ENCODE results near the gene RNF145.

- TF ChIP-seq POLR2AphosphoS5 (IDR thresholded peaks at IDR 0.05) = peak; percentile 79
- TF ChIP-seq, protein P1, sequence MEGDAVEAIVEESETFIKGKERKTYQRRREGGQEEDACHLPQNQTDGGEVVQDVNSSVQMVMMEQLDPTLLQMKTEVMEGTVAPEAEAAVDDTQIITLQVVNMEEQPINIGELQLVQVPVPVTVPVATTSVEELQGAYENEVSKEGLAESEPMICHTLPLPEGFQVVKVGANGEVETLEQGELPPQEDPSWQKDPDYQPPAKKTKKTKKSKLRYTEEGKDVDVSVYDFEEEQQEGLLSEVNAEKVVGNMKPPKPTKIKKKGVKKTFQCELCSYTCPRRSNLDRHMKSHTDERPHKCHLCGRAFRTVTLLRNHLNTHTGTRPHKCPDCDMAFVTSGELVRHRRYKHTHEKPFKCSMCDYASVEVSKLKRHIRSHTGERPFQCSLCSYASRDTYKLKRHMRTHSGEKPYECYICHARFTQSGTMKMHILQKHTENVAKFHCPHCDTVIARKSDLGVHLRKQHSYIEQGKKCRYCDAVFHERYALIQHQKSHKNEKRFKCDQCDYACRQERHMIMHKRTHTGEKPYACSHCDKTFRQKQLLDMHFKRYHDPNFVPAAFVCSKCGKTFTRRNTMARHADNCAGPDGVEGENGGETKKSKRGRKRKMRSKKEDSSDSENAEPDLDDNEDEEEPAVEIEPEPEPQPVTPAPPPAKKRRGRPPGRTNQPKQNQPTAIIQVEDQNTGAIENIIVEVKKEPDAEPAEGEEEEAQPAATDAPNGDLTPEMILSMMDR (IDR thresholded peaks at IDR 0.05) = no peak
Observed at GRCh38 chr5:159178978-159179377, 30.4 kb downstream of the RNF145 start.

All from prostate gland (tissue), 2 donors.